Effector memory CD4-positive, alpha-beta T cell (primary cell): ENCODE data around the gene FAM174A.
"Not testable (repeated sequence)": the region's sequence is repeated elsewhere in the genome, so short reads cannot be mapped to it uniquely, and the experiment has no call there.

Source experiments
- DNase-seq, 3 donors: peaks; one replicate each; pipeline ENCODE4 v3.0.0-alpha.2; 2020
- H3K27ac ChIP-seq: 2 replicates; pipeline ENCODE4 v1.7.0; 2013; ENCODE audit warnings: mild to moderate bottlenecking, low read length, moderate library complexity; ENCODE audit not compliant: insufficient read depth, poor library complexity, severe bottlenecking
- H3K27me3 ChIP-seq: replicated peaks from 2 replicates; pipeline ENCODE4 v1.7.0; 2013; ENCODE audit warnings: mild to moderate bottlenecking, low read length; ENCODE audit not compliant: insufficient read depth, control insufficient read depth, poor library complexity, severe bottlenecking
- H3K36me3 ChIP-seq: 2 replicates; pipeline ENCODE4 v1.7.0; 2013; ENCODE audit warnings: mild to moderate bottlenecking, low read length, moderate library complexity; ENCODE audit not compliant: control insufficient read depth, insufficient read depth
- H3K4me1 ChIP-seq: 2 replicates; pipeline ENCODE4 v1.7.0; 2013; ENCODE audit warnings: low read length, mild to moderate bottlenecking; ENCODE audit not compliant: control insufficient read depth, insufficient read depth, poor library complexity, severe bottlenecking
- H3K4me3 ChIP-seq: 2 replicates; pipeline ENCODE4 v1.7.0; 2013; ENCODE audit warnings: low read length, low read depth, mild to moderate bottlenecking; ENCODE audit not compliant: insufficient read depth, poor library complexity, severe bottlenecking
- H3K9me3 ChIP-seq: 2 replicates; pipeline ENCODE4 v1.7.0; 2013; ENCODE audit warnings: mild to moderate bottlenecking, low read length, moderate library complexity; ENCODE audit not compliant: control insufficient read depth

FAM174A gene

GRCh38 chr5:100598446-100598845, 63.3 kb downstream of the FAM174A start:
- no peaks in the 10 kb centered on the region for H3K36me3 ChIP-seq
- no peak overlapping the region for H3K4me3 ChIP-seq
- no peaks in the 10 kb centered on the region for H3K4me1 ChIP-seq
- no peak overlapping the region for H3K27ac ChIP-seq
- H3K27me3 ChIP-seq, result no peaks in the 10 kb centered on the region
- no peak for DNase-seq
- no peaks in the 10 kb centered on the region for H3K9me3 ChIP-seq

GRCh38 chr5:100600298-100600994, 65.3 kb downstream of the FAM174A start:
- Histone ChIP-seq H3K27ac (no peak overlapping the region), H3K4me3 (no peak overlapping the region), H3K36me3 (no peaks in the 10 kb centered on the region), H3K4me1 (no peaks in the 10 kb centered on the region), H3K9me3 (no peaks in the 10 kb centered on the region), H3K27me3 (no peaks in the 10 kb centered on the region)
- DNase-seq, result no peak

DNA sequence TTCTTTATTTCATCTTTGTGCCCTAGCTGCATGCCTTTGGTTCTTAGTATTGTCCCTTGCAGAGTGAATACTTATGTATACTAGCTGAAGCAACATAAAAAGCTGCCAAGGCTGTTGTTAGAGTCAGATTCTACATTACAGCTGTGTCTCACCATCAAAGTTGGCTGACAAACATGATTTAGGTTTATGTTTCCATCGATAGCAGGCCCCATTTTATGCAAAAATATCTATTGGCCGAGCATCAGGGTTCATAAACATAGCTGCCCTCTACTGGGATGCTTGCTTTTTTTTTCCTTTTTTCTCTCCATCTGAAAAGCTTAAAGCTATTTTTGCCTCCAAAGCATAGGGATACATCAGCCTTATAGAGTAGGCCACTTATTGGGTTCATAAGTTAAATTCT, 68.0 kb downstream of the FAM174A start:
- H3K27me3 ChIP-seq, result no peaks in the 10 kb centered on the region
- no peak overlapping the region for H3K4me3 ChIP-seq
- no peak for DNase-seq
- no peaks in the 10 kb centered on the region for H3K4me1 ChIP-seq
- H3K27ac ChIP-seq, result no peak overlapping the region
- H3K36me3 ChIP-seq, result no peaks in the 10 kb centered on the region
- H3K9me3 ChIP-seq, result no peaks in the 10 kb centered on the region

DNA sequence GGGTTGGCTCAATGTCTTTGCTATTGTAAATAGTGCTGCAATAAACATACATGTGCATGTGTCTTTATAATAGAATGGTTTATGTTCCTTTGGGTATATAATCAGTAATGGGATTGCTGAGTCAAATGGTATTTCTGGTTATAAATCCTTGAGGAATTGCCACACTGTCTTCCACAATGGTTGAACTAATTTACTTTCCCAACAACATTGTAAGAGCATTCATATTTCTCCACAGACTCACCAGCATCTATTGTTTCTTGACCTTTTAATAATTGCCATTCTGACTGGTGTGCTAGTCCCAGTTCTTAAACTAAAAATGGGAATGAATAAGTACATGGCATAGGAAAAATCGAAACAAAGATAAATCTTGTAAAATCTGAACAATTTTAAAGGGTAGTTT, 68.8 kb downstream of the FAM174A start:
- H3K9me3 ChIP-seq, H3K27me3 ChIP-seq, H3K4me1 ChIP-seq, DNase-seq, H3K27ac ChIP-seq, H3K4me3 ChIP-seq, H3K36me3 ChIP-seq: not testable (repeated sequence)

DNA sequence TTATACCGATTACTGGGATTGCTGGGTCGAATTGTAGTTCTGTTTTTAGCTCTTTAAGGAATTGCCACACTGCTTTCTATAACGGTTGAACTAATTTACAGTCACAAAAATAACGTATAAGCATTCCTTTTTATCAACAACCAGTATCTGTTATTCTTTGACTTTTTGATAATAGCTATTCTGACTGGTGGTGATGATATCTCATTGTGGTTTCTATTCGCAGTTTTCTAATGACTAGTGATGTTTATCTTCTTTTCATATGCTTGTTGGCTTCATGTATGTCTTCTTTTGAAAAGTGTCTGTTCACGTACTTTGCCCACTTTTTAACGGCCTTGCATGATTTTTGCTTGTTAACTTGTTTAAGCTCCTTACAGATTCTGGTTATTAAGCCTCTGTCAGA, 74.4 kb downstream of the FAM174A start:
- H3K27ac ChIP-seq, result no peak overlapping the region
- H3K9me3 ChIP-seq, result no peaks in the 10 kb centered on the region
- no peak overlapping the region for H3K4me3 ChIP-seq
- H3K4me1 ChIP-seq, result peaks cover 3% of the 10 kb centered on the region
- no peak for DNase-seq
- no peaks in the 10 kb centered on the region for H3K27me3 ChIP-seq
- no peaks in the 10 kb centered on the region for H3K36me3 ChIP-seq

DNA sequence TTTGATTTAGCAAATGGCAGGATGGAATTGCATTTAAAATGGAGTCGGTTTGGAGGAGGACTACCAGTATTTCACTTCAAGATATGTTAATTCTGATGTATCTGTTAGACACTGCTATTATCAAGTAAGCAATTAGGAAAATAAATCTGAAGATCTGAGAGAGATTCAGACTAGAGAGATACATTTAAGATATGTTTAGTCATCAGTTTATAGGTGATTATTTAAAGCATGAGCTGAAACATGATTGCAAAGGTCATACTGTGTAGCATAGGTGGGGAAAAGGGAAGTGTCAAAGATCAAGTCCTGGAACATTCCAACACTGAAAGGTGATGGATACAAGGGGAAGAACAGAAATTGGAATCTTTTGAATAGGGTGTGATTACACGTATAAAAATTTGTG, 79.1 kb downstream of the FAM174A start:
- DNase-seq, result no peak
- Histone ChIP-seq H3K27me3 (no peaks in the 10 kb centered on the region), H3K9me3 (no peaks in the 10 kb centered on the region), H3K4me3 (no peak overlapping the region), H3K36me3 (no peaks in the 10 kb centered on the region), H3K4me1 (peaks cover 3% of the 10 kb centered on the region), H3K27ac (no peak overlapping the region)

- Histone ChIP-seq H3K4me3 (no peak overlapping the region), H3K36me3 (no peaks in the 10 kb centered on the region), H3K27me3 (no peaks in the 10 kb centered on the region), H3K4me1 (no peaks in the 10 kb centered on the region), H3K27ac (no peak overlapping the region), H3K9me3 (no peaks in the 10 kb centered on the region)
- DNase-seq, result no peak
These were observed 80.2 kb downstream of the FAM174A start for GRCh38 chr5:100615362-100615761.

- Histone ChIP-seq H3K27ac (no peak overlapping the region), H3K4me3 (no peak overlapping the region), H3K4me1 (no peaks in the 10 kb centered on the region), H3K9me3 (no peaks in the 10 kb centered on the region), H3K36me3 (no peaks in the 10 kb centered on the region), H3K27me3 (no peaks in the 10 kb centered on the region)
- no peak for DNase-seq
These were observed 81.1 kb downstream of the FAM174A start for GRCh38 chr5:100616291-100616690.

GRCh38 chr5:100616981-100617380, 81.8 kb downstream of the FAM174A start:
- Histone ChIP-seq H3K4me1 (no peaks in the 10 kb centered on the region), H3K9me3 (no peaks in the 10 kb centered on the region), H3K27ac (no peak overlapping the region), H3K27me3 (no peaks in the 10 kb centered on the region), H3K4me3 (no peak overlapping the region), H3K36me3 (no peaks in the 10 kb centered on the region)
- DNase-seq, result no peak

DNA sequence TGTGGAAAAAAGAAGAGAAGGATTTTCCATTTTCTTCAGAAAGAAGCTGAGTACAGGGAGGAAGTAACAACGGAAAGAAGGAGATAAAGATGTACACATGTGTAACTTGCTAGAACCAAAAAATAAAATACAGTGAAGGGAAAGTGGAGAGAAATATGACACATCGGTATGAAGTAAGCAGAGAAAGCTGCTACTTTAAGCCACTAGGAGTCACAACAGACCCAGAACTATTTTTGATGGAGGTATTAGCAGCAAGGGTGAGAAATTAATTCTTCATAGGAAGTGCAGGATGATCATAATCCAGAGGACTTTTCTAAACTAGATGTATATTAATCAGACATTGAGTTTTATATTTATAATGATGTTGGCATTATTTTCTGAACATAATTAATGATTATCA, 88.5 kb downstream of the FAM174A start:
- Histone ChIP-seq H3K27ac (no peak overlapping the region), H3K27me3 (no peaks in the 10 kb centered on the region), H3K4me1 (no peaks in the 10 kb centered on the region), H3K9me3 (no peaks in the 10 kb centered on the region), H3K4me3 (no peak overlapping the region), H3K36me3 (no peaks in the 10 kb centered on the region)
- DNase-seq, result no peak
